ENCODE results near the gene SYT5. TPM values are rescaled to one million over a fixed set of nuclear protein-coding genes. Genes with fewer than 3 reads are reported as not detected.
A peak's percentile ranks its signal among the peaks of the same experiment; 100 is the strongest.

The SYT5 gene
- total and polyA plus RNA-seq, 2 of the 13 experiments (the other 11 are each of a cell fraction or from before 2014, with no cell fraction given): not detected

DNA sequence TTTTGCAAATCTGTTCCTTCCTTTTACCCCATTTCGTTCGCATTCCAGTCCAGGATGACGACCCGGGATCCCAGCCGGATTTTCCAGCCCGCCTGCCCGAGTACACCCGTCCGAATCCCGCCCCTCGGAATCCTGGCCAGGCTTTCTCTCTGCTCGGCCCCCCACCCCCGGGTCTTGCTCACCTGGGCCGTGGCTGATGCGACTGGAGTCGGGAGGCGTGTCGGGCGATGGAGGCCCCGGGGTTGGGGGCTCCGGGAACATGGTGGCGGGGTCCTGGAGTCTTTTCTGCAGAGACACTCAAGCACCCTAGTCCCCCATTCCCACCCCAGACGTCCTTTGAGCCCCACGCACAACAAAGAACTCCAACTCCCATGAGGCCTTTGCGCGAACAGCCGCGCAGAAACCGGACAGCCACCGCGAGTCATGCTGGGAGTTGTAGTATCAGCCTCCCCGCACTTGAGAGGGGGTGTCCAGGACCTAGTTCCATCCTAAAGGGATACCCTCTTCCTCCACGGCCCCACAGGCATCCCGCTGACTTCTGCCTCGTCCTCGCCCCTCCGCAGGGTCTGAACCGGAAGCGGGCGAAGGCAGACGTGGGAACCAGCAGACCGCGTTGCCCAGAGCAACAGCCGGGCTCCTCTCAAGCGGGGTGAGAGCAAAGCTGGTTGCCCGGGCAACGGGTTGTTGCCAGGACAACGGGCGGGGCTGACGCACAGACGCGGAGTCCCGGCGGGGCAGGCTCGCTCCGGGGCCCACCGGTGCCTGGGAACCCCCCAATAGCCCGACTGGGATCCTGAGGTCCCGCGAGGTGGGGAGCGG, 1.1 kb downstream of the SYT5 start (continued):
- TF ChIP-seq, protein P1, sequence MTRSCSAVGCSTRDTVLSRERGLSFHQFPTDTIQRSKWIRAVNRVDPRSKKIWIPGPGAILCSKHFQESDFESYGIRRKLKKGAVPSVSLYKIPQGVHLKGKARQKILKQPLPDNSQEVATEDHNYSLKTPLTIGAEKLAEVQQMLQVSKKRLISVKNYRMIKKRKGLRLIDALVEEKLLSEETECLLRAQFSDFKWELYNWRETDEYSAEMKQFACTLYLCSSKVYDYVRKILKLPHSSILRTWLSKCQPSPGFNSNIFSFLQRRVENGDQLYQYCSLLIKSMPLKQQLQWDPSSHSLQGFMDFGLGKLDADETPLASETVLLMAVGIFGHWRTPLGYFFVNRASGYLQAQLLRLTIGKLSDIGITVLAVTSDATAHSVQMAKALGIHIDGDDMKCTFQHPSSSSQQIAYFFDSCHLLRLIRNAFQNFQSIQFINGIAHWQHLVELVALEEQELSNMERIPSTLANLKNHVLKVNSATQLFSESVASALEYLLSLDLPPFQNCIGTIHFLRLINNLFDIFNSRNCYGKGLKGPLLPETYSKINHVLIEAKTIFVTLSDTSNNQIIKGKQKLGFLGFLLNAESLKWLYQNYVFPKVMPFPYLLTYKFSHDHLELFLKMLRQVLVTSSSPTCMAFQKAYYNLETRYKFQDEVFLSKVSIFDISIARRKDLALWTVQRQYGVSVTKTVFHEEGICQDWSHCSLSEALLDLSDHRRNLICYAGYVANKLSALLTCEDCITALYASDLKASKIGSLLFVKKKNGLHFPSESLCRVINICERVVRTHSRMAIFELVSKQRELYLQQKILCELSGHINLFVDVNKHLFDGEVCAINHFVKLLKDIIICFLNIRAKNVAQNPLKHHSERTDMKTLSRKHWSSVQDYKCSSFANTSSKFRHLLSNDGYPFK (CRISPR knock-in tag; IDR thresholded peaks at IDR 0.05; ENCODE audit: borderline replicate concordance): 0 out of 2 replicates have a peak, but pooled peaks have one; percentile 14
- TF ChIP-seq SUZ12 (IDR thresholded peaks at IDR 0.05; ENCODE audit: low read depth, low read length) (peak; percentile 91), RFX1 (IDR thresholded peaks at IDR 0.05) (peak; percentile 99), CREM (IDR thresholded peaks at IDR 0.05) (peak; percentile 58; the same call in 1 of the 2 replicates), CREM (CRISPR knock-in tag; IDR thresholded peaks at IDR 0.05) (no peak), MAZ (IDR thresholded peaks at IDR 0.05; ENCODE audit: borderline replicate concordance, low read depth, low read length) (peak; percentile 52; the same call in 1 of the 2 replicates), MAZ (CRISPR knock-in tag; IDR thresholded peaks at IDR 0.05; ENCODE audit: low read depth) (no peak), THAP11 (CRISPR knock-in tag; IDR thresholded peaks at IDR 0.05) (peak; percentile 99), NR3C1 (CRISPR knock-in tag; IDR thresholded peaks at IDR 0.05) (no peak), ZNF329 (CRISPR knock-in tag; IDR thresholded peaks at IDR 0.05; ENCODE audit: low read depth) (no peak), ZNF713 (CRISPR knock-in tag; IDR thresholded peaks at IDR 0.05) (no peak), GATAD2A (CRISPR knock-in tag; IDR thresholded peaks at IDR 0.05) (no peak), ELF1 (CRISPR knock-in tag; IDR thresholded peaks at IDR 0.05) (peak; percentile 67), RFX3 (CRISPR knock-in tag; IDR thresholded peaks at IDR 0.05) (peak; percentile 95), TGIF2 (CRISPR knock-in tag; IDR thresholded peaks at IDR 0.05) (0 out of 2 replicates have a peak, but pooled peaks have one; percentile 27), YY1 (IDR thresholded peaks at IDR 0.05; ENCODE audit: insufficient read depth, insufficient replicate concordance, low read depth, low read length) (peak; percentile 44)
- TF ChIP-seq, protein P2, sequence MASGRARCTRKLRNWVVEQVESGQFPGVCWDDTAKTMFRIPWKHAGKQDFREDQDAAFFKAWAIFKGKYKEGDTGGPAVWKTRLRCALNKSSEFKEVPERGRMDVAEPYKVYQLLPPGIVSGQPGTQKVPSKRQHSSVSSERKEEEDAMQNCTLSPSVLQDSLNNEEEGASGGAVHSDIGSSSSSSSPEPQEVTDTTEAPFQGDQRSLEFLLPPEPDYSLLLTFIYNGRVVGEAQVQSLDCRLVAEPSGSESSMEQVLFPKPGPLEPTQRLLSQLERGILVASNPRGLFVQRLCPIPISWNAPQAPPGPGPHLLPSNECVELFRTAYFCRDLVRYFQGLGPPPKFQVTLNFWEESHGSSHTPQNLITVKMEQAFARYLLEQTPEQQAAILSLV (CRISPR knock-in tag; IDR thresholded peaks at IDR 0.05; ENCODE audit: borderline replicate concordance): 0 out of 2 replicates have a peak, but pooled peaks have one; percentile 38
- TF ChIP-seq, protein P3, sequence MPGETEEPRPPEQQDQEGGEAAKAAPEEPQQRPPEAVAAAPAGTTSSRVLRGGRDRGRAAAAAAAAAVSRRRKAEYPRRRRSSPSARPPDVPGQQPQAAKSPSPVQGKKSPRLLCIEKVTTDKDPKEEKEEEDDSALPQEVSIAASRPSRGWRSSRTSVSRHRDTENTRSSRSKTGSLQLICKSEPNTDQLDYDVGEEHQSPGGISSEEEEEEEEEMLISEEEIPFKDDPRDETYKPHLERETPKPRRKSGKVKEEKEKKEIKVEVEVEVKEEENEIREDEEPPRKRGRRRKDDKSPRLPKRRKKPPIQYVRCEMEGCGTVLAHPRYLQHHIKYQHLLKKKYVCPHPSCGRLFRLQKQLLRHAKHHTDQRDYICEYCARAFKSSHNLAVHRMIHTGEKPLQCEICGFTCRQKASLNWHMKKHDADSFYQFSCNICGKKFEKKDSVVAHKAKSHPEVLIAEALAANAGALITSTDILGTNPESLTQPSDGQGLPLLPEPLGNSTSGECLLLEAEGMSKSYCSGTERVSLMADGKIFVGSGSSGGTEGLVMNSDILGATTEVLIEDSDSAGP (CRISPR knock-in tag; IDR thresholded peaks at IDR 0.05; ENCODE audit: borderline replicate concordance): 0 out of 2 replicates have a peak, but pooled peaks have one; percentile 35
- TF ChIP-seq, protein P4, sequence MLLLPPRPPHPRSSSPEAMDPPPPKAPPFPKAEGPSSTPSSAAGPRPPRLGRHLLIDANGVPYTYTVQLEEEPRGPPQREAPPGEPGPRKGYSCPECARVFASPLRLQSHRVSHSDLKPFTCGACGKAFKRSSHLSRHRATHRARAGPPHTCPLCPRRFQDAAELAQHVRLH (CRISPR knock-in tag; IDR thresholded peaks at IDR 0.05; ENCODE audit: borderline replicate concordance, low read depth): no peak
- TF ChIP-seq, protein P5, sequence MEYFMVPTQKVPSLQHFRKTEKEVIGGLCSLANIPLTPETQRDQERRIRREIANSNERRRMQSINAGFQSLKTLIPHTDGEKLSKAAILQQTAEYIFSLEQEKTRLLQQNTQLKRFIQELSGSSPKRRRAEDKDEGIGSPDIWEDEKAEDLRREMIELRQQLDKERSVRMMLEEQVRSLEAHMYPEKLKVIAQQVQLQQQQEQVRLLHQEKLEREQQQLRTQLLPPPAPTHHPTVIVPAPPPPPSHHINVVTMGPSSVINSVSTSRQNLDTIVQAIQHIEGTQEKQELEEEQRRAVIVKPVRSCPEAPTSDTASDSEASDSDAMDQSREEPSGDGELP (IDR thresholded peaks at IDR 0.05; ENCODE audit: borderline replicate concordance, low read depth): peak; percentile 47; the same call in 1 of the 2 replicates
- TF ChIP-seq, protein P6, sequence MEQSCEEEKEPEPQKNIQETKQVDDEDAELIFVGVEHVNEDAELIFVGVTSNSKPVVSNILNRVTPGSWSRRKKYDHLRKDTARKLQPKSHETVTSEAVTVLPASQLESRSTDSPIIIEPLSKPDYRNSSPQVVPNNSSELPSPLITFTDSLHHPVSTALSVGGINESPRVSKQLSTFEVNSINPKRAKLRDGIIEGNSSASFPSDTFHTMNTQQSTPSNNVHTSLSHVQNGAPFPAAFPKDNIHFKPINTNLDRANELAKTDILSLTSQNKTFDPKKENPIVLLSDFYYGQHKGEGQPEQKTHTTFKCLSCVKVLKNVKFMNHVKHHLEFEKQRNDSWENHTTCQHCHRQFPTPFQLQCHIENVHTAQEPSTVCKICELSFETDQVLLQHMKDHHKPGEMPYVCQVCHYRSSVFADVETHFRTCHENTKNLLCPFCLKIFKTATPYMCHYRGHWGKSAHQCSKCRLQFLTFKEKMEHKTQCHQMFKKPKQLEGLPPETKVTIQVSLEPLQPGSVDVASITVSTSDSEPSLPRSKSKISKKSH (CRISPR knock-in tag; IDR thresholded peaks at IDR 0.05; ENCODE audit: borderline replicate concordance): peak; percentile 33; the same call in 1 of the 2 replicates
